ENCODE measurements around the gene GORAB. TPM values are rescaled to one million over a fixed set of nuclear protein-coding genes. Genes with fewer than 3 reads are reported as not detected.

Gene GORAB
- polyA plus RNA-seq, 1 donor from 2014 or later = 17.8 TPM

GRCh38 chr1:170487503-170487902 lies 44.5 kb upstream of the GORAB start:
- H4K20me1 ChIP-seq (ENCODE audit: insufficient read depth) = no peaks in the 10 kb centered on the region
- no peaks in the 10 kb centered on the region for H3K27me3 ChIP-seq (ENCODE audit: insufficient read depth, low read depth, low read length)
- no peak overlapping the region for H3K4me3 ChIP-seq (ENCODE audit: low read length)
- no peak overlapping the region for H2AFZ ChIP-seq (ENCODE audit: low read depth, low read length)
- no peaks in the 10 kb centered on the region for H3K36me3 ChIP-seq (ENCODE audit: insufficient read depth, low read length)
- no peak overlapping the region for H3K9ac ChIP-seq (ENCODE audit: low read length)
- no peaks in the 10 kb centered on the region for H3F3A ChIP-seq (ENCODE audit: insufficient read depth, low read length, poor library complexity, severe bottlenecking)
- H3K4me2 ChIP-seq (ENCODE audit: low read length) = no peak overlapping the region
- H3K79me2 ChIP-seq (replicated peaks; ENCODE audit: insufficient read depth, low read length) = no peaks in the 10 kb centered on the region
- H3K9me2 ChIP-seq (ENCODE audit: insufficient read depth, low read length) = no peaks in the 10 kb centered on the region
- no peak overlapping the region for H3K27ac ChIP-seq (ENCODE audit: low read length)
- TF ChIP-seq EP300 (conservative IDR thresholded peaks at IDR 0.05; ENCODE audit: poor library complexity, severe bottlenecking) (no peak), RAD21 (conservative IDR thresholded peaks at IDR 0.05) (no peak), TAF1 (IDR thresholded peaks at IDR 0.05; ENCODE audit: low read depth) (no peak), REST (IDR thresholded peaks at IDR 0.05; ENCODE audit: borderline replicate concordance) (no peak), SMC3 (conservative IDR thresholded peaks at IDR 0.05; ENCODE audit: poor library complexity) (no peak), POLR2AphosphoS5 (IDR thresholded peaks at IDR 0.05) (no peak)
- no peaks in the 10 kb centered on the region for H3K9me3 ChIP-seq (ENCODE audit: low read length)

- no peak overlapping the region for H3K27ac ChIP-seq (ENCODE audit: low read length)
- no peak overlapping the region for H3K4me3 ChIP-seq (ENCODE audit: low read length)
- TF ChIP-seq POLR2AphosphoS5 (IDR thresholded peaks at IDR 0.05) (no peak), SMC3 (conservative IDR thresholded peaks at IDR 0.05; ENCODE audit: poor library complexity) (no peak), EP300 (conservative IDR thresholded peaks at IDR 0.05; ENCODE audit: poor library complexity, severe bottlenecking) (no peak), REST (IDR thresholded peaks at IDR 0.05; ENCODE audit: borderline replicate concordance) (no peak), MXI1 (conservative IDR thresholded peaks at IDR 0.05; ENCODE audit: poor library complexity, severe bottlenecking) (no peak), EZH2 (IDR thresholded peaks at IDR 0.05; ENCODE audit: borderline replicate concordance, insufficient read depth, low read length, poor library complexity, severe bottlenecking) (no peak)
- no peaks in the 10 kb centered on the region for H3K9me3 ChIP-seq (ENCODE audit: low read length)
- no peaks in the 10 kb centered on the region for H3K9me2 ChIP-seq (ENCODE audit: insufficient read depth, low read length)
- no peaks in the 10 kb centered on the region for H3K79me2 ChIP-seq (replicated peaks; ENCODE audit: insufficient read depth, low read length)
- no peaks in the 10 kb centered on the region for H4K20me1 ChIP-seq (ENCODE audit: insufficient read depth)
- H3K36me3 ChIP-seq (ENCODE audit: insufficient read depth, low read length) = no peaks in the 10 kb centered on the region
- H3K9ac ChIP-seq (ENCODE audit: low read length) = no peak overlapping the region
- H2AFZ ChIP-seq (ENCODE audit: low read depth, low read length) = no peak overlapping the region
- no peaks in the 10 kb centered on the region for H3K27me3 ChIP-seq (ENCODE audit: insufficient read depth, low read depth, low read length)
- H3K4me2 ChIP-seq (ENCODE audit: low read length) = no peak overlapping the region
- H3F3A ChIP-seq (ENCODE audit: insufficient read depth, low read length, poor library complexity, severe bottlenecking) = no peaks in the 10 kb centered on the region
Observed at GRCh38 chr1:170491291-170491690, 40.7 kb upstream of the GORAB start.
